ENCODE data around the gene SORBS2.

- TF ChIP-seq EZH2 (IDR thresholded peaks at IDR 0.05; ENCODE audit: borderline replicate concordance, low read depth, low read length, severe bottlenecking) (no peak), POLR2A (IDR thresholded peaks at IDR 0.05; ENCODE audit: low read depth, low read length) (no peak), POLR2AphosphoS5 (IDR thresholded peaks at IDR 0.05; ENCODE audit: insufficient read depth, low read depth, low read length) (no peak), CTCF (IDR thresholded peaks at IDR 0.05; ENCODE audit: extremely low read depth in 1 of 2, insufficient read depth in 1 of 2, low read depth in 1 of 2, low read length in 2 of 2) (no peak), FOS (IDR thresholded peaks at IDR 0.05; ENCODE audit: borderline replicate concordance, insufficient read depth, low read length) (no peak), MAX (IDR thresholded peaks at IDR 0.05; ENCODE audit: insufficient read depth, insufficient read length) (no peak), GATA2 (IDR thresholded peaks at IDR 0.05; ENCODE audit: insufficient read depth, insufficient read length, low read depth, low read length) (no peak), MYC (IDR thresholded peaks at IDR 0.05; ENCODE audit: low read depth, low read length) (no peak)
Measured at GRCh38 chr4:185781555-185782215, 30.3 kb downstream of the SORBS2 start.

Data from endothelial cell of umbilical vein (primary cell).